NT2/D1 (cell line): ENCODE measurements around the gene RAB37.

Source experiments
- SUZ12 ChIP-seq: IDR thresholded peaks from 2 replicates; pipeline ENCODE4 v1.6.1; 2011; ENCODE audit not compliant: insufficient read length, insufficient read depth; ENCODE audit errors: extremely low read depth
- YY1 ChIP-seq: IDR thresholded peaks from 2 replicates; pipeline ENCODE4 v1.6.1; 2011; ENCODE audit not compliant: insufficient read length, insufficient read depth
- ZNF274 ChIP-seq: IDR thresholded peaks from 2 replicates; pipeline ENCODE4 v1.6.1; 2011; ENCODE audit warnings: mild to moderate bottlenecking, low read depth, low read length

DNA sequence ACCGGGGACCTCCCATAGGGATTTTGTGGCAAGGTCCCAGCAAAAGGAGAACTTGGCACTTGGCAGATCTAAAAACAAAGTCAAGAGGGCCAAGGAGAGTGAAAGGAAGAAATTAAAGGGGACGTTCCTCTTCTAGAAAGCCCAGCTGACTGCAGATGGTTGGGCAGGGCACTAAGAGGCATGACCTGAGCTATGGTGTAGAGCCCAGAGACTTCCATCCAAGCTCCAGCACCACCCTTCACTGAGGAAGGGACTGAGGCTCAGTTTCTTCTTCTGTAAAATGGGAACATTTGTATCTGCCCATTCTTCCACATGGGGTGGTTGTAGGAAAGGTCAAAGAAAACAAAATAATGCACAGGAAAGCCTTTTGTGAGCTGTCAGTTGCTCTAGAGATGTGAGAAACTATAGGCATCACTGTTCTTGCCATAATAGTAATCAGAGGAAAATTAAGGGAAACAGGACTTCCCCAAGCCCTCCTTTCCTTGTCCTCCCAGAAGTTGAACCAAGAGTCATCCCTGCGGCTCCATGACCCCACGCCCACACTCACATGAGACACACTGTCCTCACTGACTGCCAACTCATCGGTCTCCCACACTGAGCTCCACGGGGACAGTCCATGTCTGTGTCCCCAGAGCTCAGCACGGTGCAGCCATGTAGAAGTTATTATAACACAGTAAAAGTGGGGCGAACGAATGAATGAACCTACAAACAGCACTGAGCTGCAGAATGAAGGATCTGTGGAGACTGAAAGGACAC lies 34.8 kb upstream of the RAB37 start:
- TF ChIP-seq YY1 (no peak), ZNF274 (no peak), SUZ12 (no peak)
